Dermis microvascular lymphatic vessel endothelial cell (primary cell): Measurements from ENCODE around the gene SPG21. TPM values are rescaled to one million over a fixed set of nuclear protein-coding genes. Genes with fewer than 3 reads are reported as not detected.

Experiments used
- DNase-seq, 2 donors: peaks; one replicate each; pipeline versions ENCODE4 v3.0.0 to v3.0.0-alpha.2; 2010; ENCODE audit warnings: low read depth in 2 of 2
- total RNA-seq: library from RNA; depleted of rRNA; stranded (reverse); fragments of >200 nt; gene quantifications from 2 replicates; pipeline ENCODE4 v1.2.1, GENCODE V29; 2014

SPG21 gene
- total RNA-seq, 1 donor from 2014 or later, result 52.0 TPM

GRCh38 chr15:64943512-64944225 lies 46.0 kb downstream of the SPG21 start:
- DNase-seq, result no peak

GRCh38 chr15:64942356-64942755 lies 47.4 kb downstream of the SPG21 start:
- no peak for DNase-seq

GRCh38 chr15:64938192-64938591 lies 51.5 kb downstream of the SPG21 start:
- peak; percentile 77 for DNase-seq

- DNase-seq, result no peak
Measured at GRCh38 chr15:64934023-64934422, 55.7 kb downstream of the SPG21 start.

- no peak for DNase-seq
Measured at GRCh38 chr15:64931381-64931780, 58.3 kb downstream of the SPG21 start.

GRCh38 chr15:64930778-64931371 lies 58.8 kb downstream of the SPG21 start:
- peak in 1 of 2 donors; percentile 39 for DNase-seq

GRCh38 chr15:64930019-64930652 lies 59.6 kb downstream of the SPG21 start:
- no peak for DNase-seq

- no peak for DNase-seq
Measured at GRCh38 chr15:64928626-64929220, 61.0 kb downstream of the SPG21 start.

- DNase-seq, result no peak
Measured at GRCh38 chr15:64926661-64927060, 63.1 kb downstream of the SPG21 start.

- no peak for DNase-seq
Measured at GRCh38 chr15:64925335-64926330, 64.1 kb downstream of the SPG21 start.

- no peak for DNase-seq
Measured at GRCh38 chr15:64923546-64923945, 66.2 kb downstream of the SPG21 start.

GRCh38 chr15:64921711-64922110 lies 68.0 kb downstream of the SPG21 start:
- DNase-seq, result no peak

- DNase-seq, result no peak
Measured at GRCh38 chr15:64919721-64920120, 70.0 kb downstream of the SPG21 start.

- DNase-seq, result no peak
Measured at GRCh38 chr15:64917211-64917610, 72.5 kb downstream of the SPG21 start.

- no peak for DNase-seq
Measured at GRCh38 chr15:64916365-64916764, 73.3 kb downstream of the SPG21 start.

- DNase-seq, result no peak
Measured at GRCh38 chr15:64915518-64916227, 74.0 kb downstream of the SPG21 start.
